Neural cell (in vitro differentiated cells): Measurements from ENCODE around the gene SH3BP5. TPM values are rescaled to one million over a fixed set of nuclear protein-coding genes. Genes with fewer than 3 reads are reported as not detected.

Experiments used
- H2AFZ ChIP-seq: fragments of 200-600, 300-800 bp; sonication (generic), shearing (Covaris generic); 2 replicates; pipeline ENCODE4 v1.6.0; 2014; ENCODE audit warnings: low read depth, mild to moderate bottlenecking, antibody characterized with exemption, low read length, moderate library complexity
- H3F3A ChIP-seq: fragments of 200-600 bp; shearing (Covaris generic); 2 replicates; pipeline ENCODE4 v1.6.1; 2016; ENCODE audit warnings: mild to moderate bottlenecking, moderate library complexity, mixed read lengths, antibody characterized with exemption, low read length; ENCODE audit not compliant: insufficient read depth, poor library complexity, severe bottlenecking
- H3K27ac ChIP-seq: fragments of 200-600, 300-800 bp; sonication (generic), shearing (Covaris generic); 2 replicates; pipeline ENCODE4 v1.5.1; 2014; ENCODE audit warnings: mild to moderate bottlenecking, low read length, moderate library complexity
- H3K27me3 ChIP-seq: fragments of 300-800, 200-600 bp; sonication (generic), shearing (Covaris generic); 2 replicates; pipeline ENCODE4 v1.6.0; 2014; ENCODE audit warnings: mild to moderate bottlenecking, low read depth, low read length, moderate library complexity; ENCODE audit not compliant: insufficient read depth
- H3K36me3 ChIP-seq: fragments of 300-800, 200-600 bp; sonication (generic), shearing (Covaris generic); 2 replicates; pipeline ENCODE4 v1.5.1; 2014; ENCODE audit warnings: mild to moderate bottlenecking, antibody characterized with exemption, low read length, moderate library complexity; ENCODE audit not compliant: insufficient read depth
- H3K4me2 ChIP-seq: fragments of 300-800, 200-600 bp; sonication (generic), shearing (Covaris generic); 2 replicates; pipeline ENCODE4 v1.6.0; 2014; ENCODE audit warnings: mild to moderate bottlenecking, low read length
- H3K4me3 ChIP-seq: fragments of 300-800, 200-600 bp; sonication (generic), shearing (Covaris generic); 2 replicates; pipeline ENCODE4 v1.5.1; 2014; ENCODE audit warnings: mild to moderate bottlenecking, low read length, moderate library complexity
- H3K79me2 ChIP-seq: fragments of 200-600 bp; shearing (Covaris generic); replicated peaks from 2 replicates; pipeline ENCODE4 v1.6.0; 2014; ENCODE audit warnings: mild to moderate bottlenecking, low read length, moderate library complexity; ENCODE audit not compliant: insufficient read depth
- H3K9ac ChIP-seq: fragments of 300-800, 200-600 bp; sonication (generic), shearing (Covaris generic); 2 replicates; pipeline ENCODE4 v1.6.1; 2016; ENCODE audit warnings: mild to moderate bottlenecking, low read length, mixed read lengths
- H3K9me2 ChIP-seq: fragments of 200-600 bp; shearing (Covaris generic); 2 replicates; pipeline ENCODE4 v1.6.1; 2016; ENCODE audit warnings: mild to moderate bottlenecking, low read length, mixed read lengths; ENCODE audit not compliant: insufficient read depth
- H3K9me3 ChIP-seq: fragments of 200-600, 300-800 bp; sonication (generic), shearing (Covaris generic); 2 replicates; pipeline ENCODE4 v1.6.1; 2016; ENCODE audit warnings: mild to moderate bottlenecking, mixed run types, low read length, moderate library complexity, mixed read lengths
- H4K20me1 ChIP-seq: fragments of 200-600 bp; shearing (Covaris generic); 2 replicates; pipeline ENCODE4 v1.6.1; 2016; ENCODE audit warnings: mild to moderate bottlenecking, mixed run types; ENCODE audit not compliant: insufficient read depth
- CTCF ChIP-seq: fragments of 450-650 bp; IDR thresholded peaks from 2 replicates; pipeline ENCODE4 v1.5.1; 2014; ENCODE audit warnings: antibody characterized with exemption, mild to moderate bottlenecking, moderate library complexity; ENCODE audit not compliant: poor library complexity, severe bottlenecking
- EP300 ChIP-seq: fragments of 450-650 bp; conservative IDR thresholded peaks from 2 replicates; pipeline ENCODE4 v1.6.1; 2014; ENCODE audit warnings: antibody characterized with exemption, mild to moderate bottlenecking, moderate library complexity; ENCODE audit not compliant: poor library complexity, severe bottlenecking
- EZH2 ChIP-seq: fragments of 200-600, 300-800 bp; shearing (Covaris generic), sonication (generic); IDR thresholded peaks from 2 replicates; pipeline ENCODE4 v1.6.1; 2014; ENCODE audit warnings: antibody characterized with exemption, low read length, borderline replicate concordance, mild to moderate bottlenecking; ENCODE audit not compliant: insufficient read depth, poor library complexity, severe bottlenecking
- MXI1 ChIP-seq: fragments of 450-650 bp; conservative IDR thresholded peaks from 2 replicates; pipeline ENCODE4 v1.6.1; 2014; ENCODE audit warnings: antibody characterized with exemption, mild to moderate bottlenecking; ENCODE audit not compliant: poor library complexity, severe bottlenecking
- POLR2AphosphoS5 ChIP-seq: IDR thresholded peaks from 2 replicates; pipeline ENCODE4 v1.6.1; 2012
- RAD21 ChIP-seq: fragments of 450-650 bp; conservative IDR thresholded peaks from 2 replicates; pipeline ENCODE4 v1.6.1; 2014; ENCODE audit warnings: antibody characterized with exemption, mild to moderate bottlenecking, moderate library complexity
- REST ChIP-seq: IDR thresholded peaks from 2 replicates; pipeline ENCODE4 v1.6.1; 2012; ENCODE audit warnings: borderline replicate concordance
- SMC3 ChIP-seq: fragments of 450-650 bp; conservative IDR thresholded peaks from 2 replicates; pipeline ENCODE4 v1.6.1; 2014; ENCODE audit warnings: antibody characterized with exemption, mild to moderate bottlenecking, moderate library complexity; ENCODE audit not compliant: poor library complexity
- TAF1 ChIP-seq: IDR thresholded peaks from 2 replicates; pipeline ENCODE4 v1.6.1; 2012; ENCODE audit warnings: low read depth
- polyA plus RNA-seq: library from polyadenylated mRNA; depleted of rRNA; stranded (reverse); fragments of >200 nt; gene quantifications from 2 replicates; pipeline ENCODE4 v1.2.3, GENCODE V29; 2014

SH3BP5 gene
- polyA plus RNA-seq, 1 donor from 2014 or later = 166 TPM

GRCh38 chr3:15310491-15311370 is 21.7 kb downstream of the SH3BP5 start:
- peaks cover 7% of the 10 kb centered on the region for H3K79me2 ChIP-seq
- H3K9ac ChIP-seq = no peak overlapping the region
- no peak overlapping the region for H2AFZ ChIP-seq
- peaks cover 3% of the 10 kb centered on the region for H4K20me1 ChIP-seq
- no peaks in the 10 kb centered on the region for H3K36me3 ChIP-seq
- H3K27ac ChIP-seq = peak overlapping the region; percentile 79
- no peak overlapping the region for H3K4me2 ChIP-seq
- no peaks in the 10 kb centered on the region for H3K27me3 ChIP-seq
- H3K9me2 ChIP-seq = no peaks in the 10 kb centered on the region
- no peaks in the 10 kb centered on the region for H3K9me3 ChIP-seq
- no peaks in the 10 kb centered on the region for H3F3A ChIP-seq
- H3K4me3 ChIP-seq = peak overlapping the region; percentile 25
- no peak for TF ChIP-seq EZH2
- no peak for TF ChIP-seq RAD21
- no peak for TF ChIP-seq TAF1
- TF ChIP-seq MXI1 = no peak
- TF ChIP-seq POLR2AphosphoS5 = no peak
- no peak for TF ChIP-seq CTCF
- no peak for TF ChIP-seq SMC3
- no peak for TF ChIP-seq EP300
- no peak for TF ChIP-seq REST

GRCh38 chr3:15309662-15310335 is 22.6 kb downstream of the SH3BP5 start:
- peaks cover 3% of the 10 kb centered on the region for H4K20me1 ChIP-seq
- no peak overlapping the region for H2AFZ ChIP-seq
- H3K9me2 ChIP-seq = no peaks in the 10 kb centered on the region
- no peak overlapping the region for H3K4me2 ChIP-seq
- no peak overlapping the region for H3K9ac ChIP-seq
- H3K27me3 ChIP-seq = no peaks in the 10 kb centered on the region
- H3K9me3 ChIP-seq = no peaks in the 10 kb centered on the region
- H3K36me3 ChIP-seq = no peaks in the 10 kb centered on the region
- TF ChIP-seq CTCF (no peak), POLR2AphosphoS5 (no peak), SMC3 (no peak), EP300 (no peak), MXI1 (no peak), REST (no peak), EZH2 (no peak), RAD21 (no peak), TAF1 (no peak)
- H3K79me2 ChIP-seq = peaks cover 3% of the 10 kb centered on the region
- H3K4me3 ChIP-seq = peak overlapping the region; percentile 25
- peak overlapping the region; percentile 79 for H3K27ac ChIP-seq
- no peaks in the 10 kb centered on the region for H3F3A ChIP-seq
